Endodermal cell (in vitro differentiated cells): Measurements from ENCODE around the gene PLA1A. TPM values are rescaled to one million over a fixed set of nuclear protein-coding genes. Genes with fewer than 3 reads are reported as not detected.

Experiments used
- DNase-seq: peaks from one replicate; pipeline ENCODE4 v3.0.0-alpha.2; 2017
- H3K27ac ChIP-seq: 2 replicates; pipeline ENCODE4 v1.5.1; 2013; ENCODE audit warnings: mild to moderate bottlenecking, low read depth, low read length, moderate library complexity
- H3K27me3 ChIP-seq: 2 replicates; pipeline ENCODE4 v1.6.1; 2013; ENCODE audit warnings: mild to moderate bottlenecking, low read length, moderate library complexity; ENCODE audit not compliant: insufficient read depth, control insufficient read depth, poor library complexity, severe bottlenecking
- H3K36me3 ChIP-seq: 2 replicates; pipeline ENCODE4 v1.7.0; 2013; ENCODE audit warnings: mild to moderate bottlenecking, low read length, moderate library complexity; ENCODE audit not compliant: control insufficient read depth, insufficient read depth
- H3K4me1 ChIP-seq: one replicate; pipeline ENCODE4 v1.7.0; 2013; ENCODE audit warnings: low read length; ENCODE audit not compliant: control insufficient read depth, insufficient read depth
- H3K4me3 ChIP-seq: 2 replicates; pipeline ENCODE4 v1.5.1; 2013; ENCODE audit warnings: mild to moderate bottlenecking, low read length, moderate library complexity
- H3K9ac ChIP-seq: 2 replicates; pipeline ENCODE4 v1.6.1; 2013; ENCODE audit warnings: mild to moderate bottlenecking, low read length, moderate library complexity; ENCODE audit not compliant: poor library complexity, severe bottlenecking; ENCODE audit errors: extremely low read depth
- H3K9me3 ChIP-seq: 2 replicates; pipeline ENCODE4 v1.6.1; 2013; ENCODE audit warnings: mild to moderate bottlenecking, low read length, moderate library complexity; ENCODE audit not compliant: control insufficient read depth
- H3K27ac Mint-ChIP-seq: 2 replicates; pipeline ENCODE4 v1.8.0; 2020; ENCODE audit warnings: mixed read lengths
- H3K27me3 Mint-ChIP-seq: 2 replicates; pipeline ENCODE4 v1.8.0; 2021; ENCODE audit warnings: mild to moderate bottlenecking, mixed read lengths; ENCODE audit not compliant: insufficient read depth
- H3K36me3 Mint-ChIP-seq: 2 replicates; pipeline ENCODE4 v1.8.0; 2020; ENCODE audit warnings: low read depth, mixed read lengths
- H3K4me1 Mint-ChIP-seq: 2 replicates; pipeline ENCODE4 v1.8.0; 2020; ENCODE audit warnings: mixed read lengths
- H3K4me3 Mint-ChIP-seq: 2 replicates; pipeline ENCODE4 v1.8.0; 2020; ENCODE audit warnings: mild to moderate bottlenecking, moderate library complexity, mixed read lengths
- H3K9me3 Mint-ChIP-seq: 2 replicates; pipeline ENCODE4 v1.8.0; 2020; ENCODE audit warnings: mild to moderate bottlenecking, mixed read lengths
- WGBS, 2 experiments: methylation state at CpG; one replicate each; pipeline versions ENCODE4 v1.1.5 to v1.1.7; 2013; ENCODE audit warnings: missing lambda C conversion rate in 2 of 2, mixed read lengths in 1 of 2; ENCODE audit not compliant: insufficient coverage in 1 of 2, insufficient read length in 1 of 2; 5-methylcytosine and 5-hydroxymethylcytosine counted together
- total RNA-seq, 2 donors: library from RNA; stranded (reverse); fragmentation: NEBNext Ultra II Directional in 1 of 2; extraction: Animal tissue kit (Norgen Biotek cat#: 25700) in 1 of 2; gene quantifications; 2 replicates in 1 of 2; 3 replicates in 1 of 2; pipeline ENCODE4 v1.2.1, GENCODE V29; 2021
- TF ChIP-seq, protein P1 (sequence below): fragments of 200-600 bp; sonication (generic); conservative IDR thresholded peaks from 2 replicates; pipeline ENCODE4 v1.5.0; 2021; ENCODE audit warnings: antibody characterized with exemption, mild to moderate bottlenecking

Gene PLA1A
- total RNA-seq, 2 donors from 2014 or later = 2.4 to 5.3 TPM

GRCh38 chr3:119602676-119603075, 5.0 kb downstream of the PLA1A start:
- no peaks in the 10 kb centered on the region for H3K36me3 Mint-ChIP-seq
- no peak for DNase-seq
- no peak overlapping the region for H3K4me3 Mint-ChIP-seq
- Histone ChIP-seq H3K4me1 (peaks cover 8% of the 10 kb centered on the region), H3K9ac (no peak overlapping the region), H3K9me3 (no peaks in the 10 kb centered on the region), H3K27ac (no peak overlapping the region), H3K27me3 (no peaks in the 10 kb centered on the region), H3K36me3 (no peaks in the 10 kb centered on the region), H3K4me3 (no peak overlapping the region)
- no peaks in the 10 kb centered on the region for H3K27me3 Mint-ChIP-seq
- H3K4me1 Mint-ChIP-seq = peaks cover 30% of the 10 kb centered on the region
- H3K9me3 Mint-ChIP-seq = no peaks in the 10 kb centered on the region
- TF ChIP-seq, protein P1, sequence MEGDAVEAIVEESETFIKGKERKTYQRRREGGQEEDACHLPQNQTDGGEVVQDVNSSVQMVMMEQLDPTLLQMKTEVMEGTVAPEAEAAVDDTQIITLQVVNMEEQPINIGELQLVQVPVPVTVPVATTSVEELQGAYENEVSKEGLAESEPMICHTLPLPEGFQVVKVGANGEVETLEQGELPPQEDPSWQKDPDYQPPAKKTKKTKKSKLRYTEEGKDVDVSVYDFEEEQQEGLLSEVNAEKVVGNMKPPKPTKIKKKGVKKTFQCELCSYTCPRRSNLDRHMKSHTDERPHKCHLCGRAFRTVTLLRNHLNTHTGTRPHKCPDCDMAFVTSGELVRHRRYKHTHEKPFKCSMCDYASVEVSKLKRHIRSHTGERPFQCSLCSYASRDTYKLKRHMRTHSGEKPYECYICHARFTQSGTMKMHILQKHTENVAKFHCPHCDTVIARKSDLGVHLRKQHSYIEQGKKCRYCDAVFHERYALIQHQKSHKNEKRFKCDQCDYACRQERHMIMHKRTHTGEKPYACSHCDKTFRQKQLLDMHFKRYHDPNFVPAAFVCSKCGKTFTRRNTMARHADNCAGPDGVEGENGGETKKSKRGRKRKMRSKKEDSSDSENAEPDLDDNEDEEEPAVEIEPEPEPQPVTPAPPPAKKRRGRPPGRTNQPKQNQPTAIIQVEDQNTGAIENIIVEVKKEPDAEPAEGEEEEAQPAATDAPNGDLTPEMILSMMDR = no peak
- H3K27ac Mint-ChIP-seq = no peak overlapping the region
- WGBS, 2 experiments = 92 to 100% methylated on average over 1 of the region's 1 CpG

DNA sequence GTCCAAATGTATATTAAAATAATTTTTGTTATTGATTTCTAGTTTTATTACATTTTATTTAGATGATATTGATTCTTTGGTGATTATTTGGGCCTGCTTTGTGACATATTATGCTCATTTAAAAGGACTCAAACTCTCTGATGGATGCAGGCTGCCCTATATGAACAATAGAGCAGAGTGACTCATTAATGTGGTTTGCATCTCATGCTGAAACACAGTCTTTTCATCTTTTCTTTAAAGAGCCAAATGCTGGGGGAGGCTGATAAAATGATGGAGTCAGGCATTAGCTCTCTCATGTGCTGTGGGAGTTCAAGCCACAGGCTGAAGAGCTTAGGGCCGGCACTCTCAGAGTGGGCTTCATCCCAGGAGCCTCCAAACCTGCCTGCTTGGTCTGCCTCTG, 7.2 kb downstream of the PLA1A start:
- WGBS, 2 experiments = 90% methylated on average over 1 of the region's 1 CpG; no CpG with 5 or more reads in 1 of the 2 experiments
- Histone ChIP-seq H3K36me3 (no peaks in the 10 kb centered on the region), H3K4me3 (no peak overlapping the region)

DNA sequence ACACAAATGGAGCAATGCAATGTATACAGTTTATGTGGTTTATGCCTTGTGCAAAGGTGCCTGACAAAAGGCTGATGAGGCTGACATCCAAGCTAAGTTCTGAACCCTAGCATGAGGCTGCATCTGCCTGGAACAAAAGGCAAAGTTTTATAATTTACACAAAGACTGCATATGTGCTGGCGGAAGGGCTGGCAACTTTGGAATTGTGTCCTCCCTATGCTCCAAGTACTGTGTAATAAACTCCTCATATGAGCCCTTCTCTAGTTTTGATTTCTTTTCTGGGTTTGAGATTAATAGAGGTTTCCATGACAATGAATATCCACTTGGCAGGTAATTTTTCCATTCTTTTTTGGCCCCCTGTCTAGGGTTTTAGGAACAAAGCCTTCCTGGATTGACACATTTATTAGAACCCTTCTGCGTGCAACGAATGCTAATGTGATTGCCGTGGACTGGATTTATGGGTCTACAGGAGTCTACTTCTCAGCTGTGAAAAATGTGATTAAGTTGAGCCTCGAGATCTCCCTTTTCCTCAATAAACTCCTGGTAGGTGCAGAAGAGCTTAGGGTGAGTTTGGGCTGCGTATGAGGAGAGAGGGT, 10.8 kb downstream of the PLA1A start:
- DNase-seq = no peak
- Mint-ChIP-seq H3K4me3 (no peak overlapping the region), H3K9me3 (peaks cover 4% of the 10 kb centered on the region), H3K27ac (no peak overlapping the region), H3K27me3 (no peaks in the 10 kb centered on the region), H3K36me3 (no peaks in the 10 kb centered on the region), H3K4me1 (peaks cover 7% of the 10 kb centered on the region)
- Histone ChIP-seq H3K9me3 (no peaks in the 10 kb centered on the region), H3K4me1 (peaks cover 4% of the 10 kb centered on the region), H3K27ac (peak overlapping the region; percentile 85), H3K27me3 (no peaks in the 10 kb centered on the region), H3K36me3 (no peaks in the 10 kb centered on the region), H3K9ac (no peak overlapping the region), H3K4me3 (no peak overlapping the region)
- TF ChIP-seq, protein P1 = no peak
- 91 to 93% methylated on average over 4 to 6 of the region's 6 CpGs for WGBS, 2 experiments

More for the DNA sequence above, 7.2 kb downstream of the PLA1A start:
- H3K9me3 Mint-ChIP-seq = no peaks in the 10 kb centered on the region
- TF ChIP-seq, protein P1 = no peak
- Histone ChIP-seq H3K9ac (no peak overlapping the region), H3K27ac (no peak overlapping the region), H3K27me3 (no peaks in the 10 kb centered on the region), H3K9me3 (no peaks in the 10 kb centered on the region), H3K4me1 (peaks cover 9% of the 10 kb centered on the region)
- no peaks in the 10 kb centered on the region for H3K27me3 Mint-ChIP-seq
- H3K27ac Mint-ChIP-seq = no peak overlapping the region
- H3K36me3 Mint-ChIP-seq = no peaks in the 10 kb centered on the region
- DNase-seq = no peak
- no peak overlapping the region for H3K4me3 Mint-ChIP-seq
- H3K4me1 Mint-ChIP-seq = peaks cover 21% of the 10 kb centered on the region
